H9 (cell line): ENCODE measurements around the gene UTP25. TPM values are rescaled to one million over a fixed set of nuclear protein-coding genes. Genes with fewer than 3 reads are reported as not detected.

ENCODE experiments used
- DNase-seq: peaks from one replicate; pipeline ENCODE4 v3.0.0-alpha.2; 2017
- H2AFZ ChIP-seq: one replicate; pipeline ENCODE4 v1.6.1; 2013; ENCODE audit warnings: mild to moderate bottlenecking, low read length, control low read depth, moderate library complexity
- H2AK5ac ChIP-seq: 2 replicates; pipeline ENCODE4 v1.6.1; 2013; ENCODE audit warnings: low read length, control low read depth, mixed read lengths; ENCODE audit not compliant: insufficient read length
- H2BK120ac ChIP-seq: one replicate; pipeline ENCODE4 v1.6.1; 2013; ENCODE audit warnings: low read depth, mild to moderate bottlenecking, low read length, control low read depth, inconsistent platforms; ENCODE audit not compliant: poor library complexity, severe bottlenecking
- H2BK12ac ChIP-seq: 2 replicates; pipeline ENCODE4 v1.6.1; 2013; ENCODE audit warnings: low read length, control low read depth, mixed read lengths, low read depth; ENCODE audit not compliant: insufficient read length
- H2BK15ac ChIP-seq: 2 replicates; pipeline ENCODE4 v1.6.1; 2013; ENCODE audit warnings: low read depth, low read length, control low read depth
- H2BK20ac ChIP-seq: one replicate; pipeline ENCODE4 v1.6.1; 2013; ENCODE audit warnings: low read depth, mild to moderate bottlenecking, low read length, control low read depth, inconsistent platforms; ENCODE audit not compliant: poor library complexity, severe bottlenecking
- H2BK5ac ChIP-seq: 2 replicates; pipeline ENCODE4 v1.6.1; 2013; ENCODE audit warnings: low read length, control low read depth, mixed read lengths; ENCODE audit not compliant: insufficient read length
- H3K14ac ChIP-seq: 2 replicates; pipeline ENCODE4 v1.6.1; 2013; ENCODE audit warnings: low read length, control low read depth; ENCODE audit not compliant: insufficient read depth
- H3K18ac ChIP-seq: 2 replicates; pipeline ENCODE4 v1.6.1; 2013; ENCODE audit warnings: low read depth, mild to moderate bottlenecking, mixed read lengths, low read length, control low read depth; ENCODE audit not compliant: insufficient read length
- H3K23ac ChIP-seq: 2 replicates; pipeline ENCODE4 v1.6.1; 2013; ENCODE audit warnings: low read length, control low read depth, mixed read lengths, low read depth; ENCODE audit not compliant: insufficient read length
- H3K23me2 ChIP-seq: 2 replicates; pipeline ENCODE4 v1.6.1; 2013; ENCODE audit warnings: low read depth, mild to moderate bottlenecking, mixed read lengths, low read length, control low read depth; ENCODE audit not compliant: insufficient read length, poor library complexity, severe bottlenecking
- H3K27ac ChIP-seq: 2 replicates; pipeline ENCODE4 v1.5.1; 2013; ENCODE audit warnings: low read length, control low read depth, mixed read lengths, low read depth; ENCODE audit not compliant: insufficient read length
- H3K27me3 ChIP-seq: 2 replicates; pipeline ENCODE4 v1.6.1; 2013; ENCODE audit warnings: low read length, control low read depth, inconsistent platforms; ENCODE audit not compliant: insufficient read depth
- H3K4ac ChIP-seq: 2 replicates; pipeline ENCODE4 v1.6.1; 2013; ENCODE audit warnings: low read depth, mild to moderate bottlenecking, control low read depth, inconsistent platforms, low read length, moderate library complexity
- H3K4me1 ChIP-seq: 2 replicates; pipeline ENCODE4 v1.6.1; 2013; ENCODE audit warnings: low read length, control low read depth, inconsistent platforms; ENCODE audit not compliant: insufficient read depth
- H3K4me2 ChIP-seq: 2 replicates; pipeline ENCODE4 v1.6.1; 2013; ENCODE audit warnings: low read length, control low read depth, mixed read lengths; ENCODE audit not compliant: insufficient read length, insufficient read depth
- H3K56ac ChIP-seq: 2 replicates; pipeline ENCODE4 v1.6.1; 2013; ENCODE audit warnings: low read depth, mild to moderate bottlenecking, mixed read lengths, low read length, control low read depth; ENCODE audit not compliant: insufficient read length
- H3K79me1 ChIP-seq: 2 replicates; pipeline ENCODE4 v1.6.1; 2013; ENCODE audit warnings: low read depth, mild to moderate bottlenecking, moderate library complexity, low read length, control low read depth, inconsistent platforms; ENCODE audit not compliant: insufficient read depth, poor library complexity, severe bottlenecking
- H3K79me2 ChIP-seq: 2 replicates; pipeline ENCODE4 v1.6.1; 2013; ENCODE audit warnings: low read length, control low read depth, inconsistent platforms; ENCODE audit not compliant: insufficient read depth
- H3K9ac ChIP-seq: 2 replicates; pipeline ENCODE4 v1.6.1; 2013; ENCODE audit warnings: low read length, control low read depth, mixed read lengths; ENCODE audit not compliant: insufficient read length; ENCODE audit errors: extremely low read depth
- H3K9me3 ChIP-seq: one replicate; pipeline ENCODE4 v1.6.1; 2013; ENCODE audit warnings: low read depth, low read length, inconsistent platforms; ENCODE audit not compliant: control insufficient read depth
- H3T11ph ChIP-seq: one replicate; pipeline ENCODE4 v1.6.1; 2013; ENCODE audit warnings: mild to moderate bottlenecking, low read length, control low read depth, inconsistent platforms
- H4K20me1 ChIP-seq: one replicate; pipeline ENCODE4 v1.6.1; 2013; ENCODE audit not compliant: control insufficient read depth, insufficient read length, insufficient read depth
- H4K5ac ChIP-seq: 2 replicates; pipeline ENCODE4 v1.6.1; 2013; ENCODE audit warnings: low read depth, mild to moderate bottlenecking, mixed read lengths, low read length, control low read depth; ENCODE audit not compliant: insufficient read length
- H4K8ac ChIP-seq: replicated peaks from 2 replicates; pipeline ENCODE4 v1.6.1; 2013; ENCODE audit warnings: low read length, control low read depth, mixed read lengths, low read depth; ENCODE audit not compliant: insufficient read length
- H4K91ac ChIP-seq: 2 replicates; pipeline ENCODE4 v1.6.1; 2013; ENCODE audit warnings: low read depth, mild to moderate bottlenecking, moderate library complexity, mixed read lengths, low read length, control low read depth; ENCODE audit not compliant: insufficient read length
- H3K27ac Mint-ChIP-seq, 3 experiments: 2 replicates in 2 of 3; 3 replicates in 1 of 3; pipeline ENCODE4 v1.8.0; 2020 to 2021; ENCODE audit warnings: mixed read lengths in 3 of 3, mild to moderate bottlenecking in 1 of 3, moderate library complexity in 1 of 3
- H3K27me3 Mint-ChIP-seq: 2 replicates; pipeline ENCODE4 v1.8.0; 2021; ENCODE audit warnings: low read depth, mild to moderate bottlenecking, moderate library complexity, mixed read lengths
- H3K36me3 Mint-ChIP-seq, 3 experiments: 2 replicates in 2 of 3; 3 replicates in 1 of 3; pipeline ENCODE4 v1.8.0; 2020 to 2021; ENCODE audit warnings: low read depth in 3 of 3, mixed read lengths in 3 of 3; ENCODE audit not compliant: insufficient read depth in 1 of 3
- H3K4me1 Mint-ChIP-seq, 2 experiments: 2 replicates each; pipeline ENCODE4 v1.8.0; 2020; ENCODE audit warnings: mixed read lengths in 2 of 2
- H3K4me3 Mint-ChIP-seq, 2 experiments: 2 replicates in 1 of 2; 3 replicates in 1 of 2; pipeline ENCODE4 v1.8.0; 2020 to 2021; ENCODE audit warnings: mild to moderate bottlenecking in 2 of 2, mixed read lengths in 2 of 2, moderate library complexity in 1 of 2
- H3K9me3 Mint-ChIP-seq, 2 experiments: 2 replicates in 1 of 2; 3 replicates in 1 of 2; pipeline ENCODE4 v1.8.0; 2020; ENCODE audit warnings: mild to moderate bottlenecking in 2 of 2, mixed read lengths in 2 of 2, moderate library complexity in 1 of 2
- CTCF ChIP-seq: fragments of 200-600 bp; sonication (generic); conservative IDR thresholded peaks from 3 replicates; pipeline ENCODE4 v1.8.0; 2021; ENCODE audit warnings: antibody characterized with exemption, mild to moderate bottlenecking
- WGBS: extraction: QIAGEN DNeasy Blood & Tissue Kit; methylation state at CpG from one replicate; pipeline ENCODE4 v1.1.7; 2013; ENCODE audit warnings: missing lambda C conversion rate, low lambda C conversion rate, mixed read lengths; ENCODE audit not compliant: insufficient read length; ENCODE audit errors: extremely low coverage; 5-methylcytosine and 5-hydroxymethylcytosine counted together
- total RNA-seq: library from RNA; stranded (reverse); gene quantifications from 2 replicates; pipeline ENCODE4 v1.2.1, GENCODE V29; 2021

Gene UTP25
- total RNA-seq, 1 experiment from 2014 or later: 12.9 TPM

GRCh38 chr1:209855006-209855405, 27.2 kb downstream of the UTP25 start:
- H3K23ac ChIP-seq: no peak overlapping the region
- H3T11ph ChIP-seq: no peak overlapping the region
- no peaks in the 10 kb centered on the region for H3K79me1 ChIP-seq
- H4K91ac ChIP-seq: no peak overlapping the region
- no peaks in the 10 kb centered on the region for H3K23me2 ChIP-seq
- H4K20me1 ChIP-seq: no peaks in the 10 kb centered on the region
- no peaks in the 10 kb centered on the region for H3K4me1 Mint-ChIP-seq
- WGBS: no CpG with 5 or more reads among the region's 8 CpGs
- no peak overlapping the region for H3K4me3 Mint-ChIP-seq
- no peak overlapping the region for H3K4ac ChIP-seq
- H2BK12ac ChIP-seq: no peak overlapping the region
- H3K9ac ChIP-seq: no peak overlapping the region
- H3K56ac ChIP-seq: no peak overlapping the region
- no peaks in the 10 kb centered on the region for H3K27me3 ChIP-seq
- no peak for DNase-seq
- no peak overlapping the region for H3K27ac ChIP-seq
- H2BK120ac ChIP-seq: no peak overlapping the region
- H3K9me3 ChIP-seq: no peaks in the 10 kb centered on the region
- no peaks in the 10 kb centered on the region for H3K4me1 ChIP-seq
- TF ChIP-seq CTCF: no peak
- no peak overlapping the region for H4K8ac ChIP-seq
- H2BK15ac ChIP-seq: no peak overlapping the region
- no peak overlapping the region for H2BK20ac ChIP-seq
- H2AFZ ChIP-seq: no peak overlapping the region
- H4K5ac ChIP-seq: no peak overlapping the region
- H2BK5ac ChIP-seq: no peak overlapping the region
- H3K14ac ChIP-seq: no peak overlapping the region
- H2AK5ac ChIP-seq: no peak overlapping the region
- H3K27me3 Mint-ChIP-seq: no peaks in the 10 kb centered on the region
- H3K4me2 ChIP-seq: no peak overlapping the region
- no peak overlapping the region for H3K18ac ChIP-seq
- H3K36me3 Mint-ChIP-seq: peaks cover 17 to 46% (median 28%) of the 10 kb centered on the region in 3 experiments; a peak in 6 of 7 replicates
- no peak overlapping the region for H3K27ac Mint-ChIP-seq
- no peaks in the 10 kb centered on the region for H3K9me3 Mint-ChIP-seq
- H3K79me2 ChIP-seq: no peaks in the 10 kb centered on the region
